ENCODE results near the gene SKI.
"Not testable (repeated sequence)": the region's sequence is repeated elsewhere in the genome, so short reads cannot be mapped to it uniquely, and the experiment has no call there.

DNA sequence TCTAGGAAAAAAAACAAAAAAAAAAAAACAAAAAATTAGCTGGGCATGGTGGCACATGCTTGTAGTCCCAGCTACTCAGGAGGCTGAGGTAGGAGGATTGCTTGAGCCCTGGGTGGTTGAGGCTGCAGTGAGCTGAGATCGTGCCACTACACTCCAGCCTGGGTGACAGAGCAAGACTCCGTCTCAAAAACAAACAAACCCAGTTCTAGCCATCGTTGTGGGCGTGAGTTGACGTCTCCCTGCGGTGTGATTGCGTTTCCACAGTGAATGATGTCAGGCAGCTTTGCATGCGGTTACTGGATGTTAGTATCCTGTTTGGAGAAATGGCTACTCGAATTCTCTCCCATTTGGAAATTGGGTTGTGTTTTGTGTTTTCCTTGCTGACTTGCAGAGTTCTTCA, 68.1 kb downstream of the SKI start:
- not testable (repeated sequence) for TF ChIP-seq EZH2 (IDR thresholded peaks at IDR 0.05; ENCODE audit: low read length, missing control alignments)
- TF ChIP-seq, protein P1, sequence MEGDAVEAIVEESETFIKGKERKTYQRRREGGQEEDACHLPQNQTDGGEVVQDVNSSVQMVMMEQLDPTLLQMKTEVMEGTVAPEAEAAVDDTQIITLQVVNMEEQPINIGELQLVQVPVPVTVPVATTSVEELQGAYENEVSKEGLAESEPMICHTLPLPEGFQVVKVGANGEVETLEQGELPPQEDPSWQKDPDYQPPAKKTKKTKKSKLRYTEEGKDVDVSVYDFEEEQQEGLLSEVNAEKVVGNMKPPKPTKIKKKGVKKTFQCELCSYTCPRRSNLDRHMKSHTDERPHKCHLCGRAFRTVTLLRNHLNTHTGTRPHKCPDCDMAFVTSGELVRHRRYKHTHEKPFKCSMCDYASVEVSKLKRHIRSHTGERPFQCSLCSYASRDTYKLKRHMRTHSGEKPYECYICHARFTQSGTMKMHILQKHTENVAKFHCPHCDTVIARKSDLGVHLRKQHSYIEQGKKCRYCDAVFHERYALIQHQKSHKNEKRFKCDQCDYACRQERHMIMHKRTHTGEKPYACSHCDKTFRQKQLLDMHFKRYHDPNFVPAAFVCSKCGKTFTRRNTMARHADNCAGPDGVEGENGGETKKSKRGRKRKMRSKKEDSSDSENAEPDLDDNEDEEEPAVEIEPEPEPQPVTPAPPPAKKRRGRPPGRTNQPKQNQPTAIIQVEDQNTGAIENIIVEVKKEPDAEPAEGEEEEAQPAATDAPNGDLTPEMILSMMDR (conservative IDR thresholded peaks at IDR 0.05 in 1 of 2, IDR thresholded peaks at IDR 0.05 in 1 of 2; ENCODE audit: low read depth in 1 of 2, low read length in 2 of 2), result not testable (repeated sequence)
